Heart left ventricle (tissue), 16 donors: ENCODE measurements around the gene HSH2D. TPM values are rescaled to one million over a fixed set of nuclear protein-coding genes. Genes with fewer than 3 reads are reported as not detected.

Experiments
- ATAC-seq, 4 donors: fragments of 200-7000 bp; cut with Tn5 transposase; one replicate each; pipeline ENCODE4 v1.9.1; 2020 to 2022; ENCODE audit warnings: moderate library complexity in 4 of 4, mild to moderate bottlenecking in 3 of 4, moderate number of reproducible peaks in 1 of 4
- DNase-seq, 5 donors: peaks; one replicate each; pipeline ENCODE4 v3.0.0-alpha.2; 2020
- H3K27ac ChIP-seq, 12 donors: fragments of 200-600 bp; sonication (generic) in 4 of 12; one replicate each; pipeline versions ENCODE4 v1.5.0 to v1.8.0; 2016 to 2022; ENCODE audit warnings: mild to moderate bottlenecking in 2 of 12
- H3K27me3 ChIP-seq, 9 donors: fragments of 200-600 bp; sonication (generic) in 2 of 9; one replicate each; pipeline versions ENCODE4 v1.5.1 to v1.8.0; 2016 to 2022; ENCODE audit warnings: mild to moderate bottlenecking in 3 of 9
- H3K36me3 ChIP-seq, 9 donors: fragments of 200-600 bp; sonication (generic) in 2 of 9; one replicate each; pipeline versions ENCODE4 v1.5.0 to v1.8.0; 2018 to 2022; ENCODE audit warnings: mild to moderate bottlenecking in 2 of 9
- H3K4me1 ChIP-seq, 12 donors: fragments of 200-600 bp; sonication (generic) in 4 of 12; one replicate each; pipeline versions ENCODE4 v1.5.0 to v1.8.0; 2016 to 2022; ENCODE audit warnings: mild to moderate bottlenecking in 3 of 12
- H3K4me3 ChIP-seq, 12 donors: fragments of 200-600 bp; sonication (generic) in 4 of 12; one replicate each; pipeline versions ENCODE4 v1.5.0 to v1.8.0; 2017 to 2022; ENCODE audit warnings: mild to moderate bottlenecking in 9 of 12, moderate library complexity in 4 of 12
- H3K9me3 ChIP-seq, 12 donors: fragments of 200-600 bp; sonication (generic) in 4 of 12; one replicate each; pipeline versions ENCODE4 v1.5.0 to v1.8.0; 2016 to 2022; ENCODE audit warnings: mild to moderate bottlenecking in 1 of 12
- POLR2A ChIP-seq, 2 donors: fragments of 450-650 bp; IDR thresholded peaks; one replicate each; pipeline ENCODE4 v1.6.1; 2017; ENCODE audit warnings: antibody characterized with exemption in 2 of 2, mild to moderate bottlenecking in 2 of 2, moderate library complexity in 2 of 2
- WGBS, 4 donors: extraction: QIAGEN DNeasy Blood & Tissue Kit in 2 of 4; methylation state at CpG; one replicate each; pipeline versions ENCODE4 v1.1.5 to v1.1.7; 2013 to 2018; 5-methylcytosine and 5-hydroxymethylcytosine counted together
- intact Hi-C, 10 donors: fragments of 100-400 bp; cut with DNase I; formaldehyde crosslinking; loops; one replicate each; pipeline versions ENCODE4 v1.11.1 to v1.14.2; 2022
- polyA plus RNA-seq, 2 donors: library from polyadenylated mRNA; stranded (reverse); fragments of 200-250 nt; gene quantifications; one replicate each; pipeline ENCODE4 v1.2.3, GENCODE V29; 2013
- total RNA-seq, 9 donors: library from RNA; depleted of rRNA in 2 of 9; stranded (reverse); fragments of >200 nt in 2 of 9; fragmentation: NEBNext Ultra II Directional in 3 of 9; extraction: Animal tissue kit (Norgen Biotek cat#: 25700) in 3 of 9; gene quantifications; one replicate each; pipeline versions ENCODE4 v1.1.0 to v1.2.4, GENCODE V29; 2016 to 2023
- TF ChIP-seq, protein P1 (sequence below), 12 donors: fragments of 200-600 bp; sonication (generic) in 4 of 12; IDR thresholded peaks; one replicate each; pipeline versions ENCODE4 v1.5.0 to v1.8.0; 2018 to 2022; ENCODE audit warnings: antibody characterized with exemption in 12 of 12, mild to moderate bottlenecking in 5 of 12
- donor health status: ischemic (EF 13 %, LVEDD 7.1; RV severe dilation, severe dysfunction).
- donor health status: healthy with polysubstance abuse.
- donor health status: DM: no; HTN: yes; CAD: no.
- donor health status: DM: no; HTN: no; CAD: no.
- donor health status: ischemic (EF 25% LVEDD 6.9; RV normal size, moderate dysfunction).
- donor health status: ischemic (EF 25% LVEDD 5.7; RV mildly dilated, moderate dysfunction).
- donor health status: healthy.
- donor health status: DM: yes; HTN: yes; CAD: no.
- donor health status: ischemic (EF 35%, LVEDD 5.7; RV mildly dilated, moderate dysfunction).
- donor health status: nonischemic (EF 11% LVEDD 7.7; RV severe dilation, severe dysfunction).
- donor health status: DM: yes; HTN: yes; CAD: no.
- donor health status: PGD.
- donor health status: ischemic (EF 29% LVEDD 5.4; RV normal size, mild dysfunction).
- donor health status: nonischemic (EF 23%, LVEDD 6.1; RV moderate dilation, normal function).

Gene HSH2D
- total and polyA plus RNA-seq, 11 donors, result 0.12 to 1.8 (median 0.30) TPM; not detected in 4

DNA sequence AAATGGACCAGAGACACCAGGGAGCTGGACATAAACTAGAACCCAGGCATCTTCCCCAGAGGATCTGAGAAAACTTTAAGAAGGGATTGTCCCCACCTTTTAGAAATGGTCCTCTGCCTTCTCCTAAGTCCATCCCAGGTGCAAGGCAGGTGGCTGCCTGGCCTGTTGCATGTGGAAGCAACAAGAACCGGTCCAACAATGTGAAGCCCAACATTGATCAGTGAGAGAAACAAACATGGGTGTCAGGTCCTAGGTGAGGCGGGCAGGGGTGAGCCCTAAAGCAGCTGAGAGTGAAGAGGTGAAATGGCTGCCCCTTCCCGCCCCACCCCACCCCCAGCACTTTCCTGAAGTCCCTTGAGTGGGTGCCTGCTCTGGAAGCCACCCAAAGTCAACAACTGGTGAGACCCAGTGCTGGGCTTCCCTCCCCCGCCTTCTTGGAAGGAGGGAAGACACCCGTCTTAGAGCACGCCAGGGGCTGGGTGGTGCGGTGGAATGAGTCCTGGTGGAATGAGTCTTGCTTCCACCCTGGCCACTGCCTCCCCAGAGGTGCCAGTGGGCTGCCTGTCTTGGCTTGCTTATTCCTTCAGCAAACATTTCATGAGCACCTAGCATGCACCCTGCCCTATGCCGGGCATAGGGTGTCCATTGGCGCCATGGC is 55.9 kb downstream of the HSH2D start:
- ATAC-seq, result no peak
- WGBS, 4 donors, result 84 to 94% (median 87%) methylated on average over 8 to 9 of the region's 9 CpGs
- Histone ChIP-seq H3K27me3 (no peaks in the 10 kb centered on the region), H3K4me3 (peak overlapping the region in 1 of 12 donors; percentile 78), H3K36me3 (peaks cover 0 to 38% (median 27%) of the 10 kb centered on the region in 9 donors), H3K9me3 (no peaks in the 10 kb centered on the region), H3K27ac (no peak overlapping the region), H3K4me1 (peaks cover 4 to 36% (median 22%) of the 10 kb centered on the region in 12 donors)
- DNase-seq, result no peak
- intact Hi-C loops, result loop anchor here in 1 of 10 donors (10.0 kb wide), 1 partner anchor 995 kb away; the partner anchor contains the start of gene NOTCH3
- TF ChIP-seq POLR2A (IDR thresholded peaks at IDR 0.05), result no peak
- TF ChIP-seq, protein P1, sequence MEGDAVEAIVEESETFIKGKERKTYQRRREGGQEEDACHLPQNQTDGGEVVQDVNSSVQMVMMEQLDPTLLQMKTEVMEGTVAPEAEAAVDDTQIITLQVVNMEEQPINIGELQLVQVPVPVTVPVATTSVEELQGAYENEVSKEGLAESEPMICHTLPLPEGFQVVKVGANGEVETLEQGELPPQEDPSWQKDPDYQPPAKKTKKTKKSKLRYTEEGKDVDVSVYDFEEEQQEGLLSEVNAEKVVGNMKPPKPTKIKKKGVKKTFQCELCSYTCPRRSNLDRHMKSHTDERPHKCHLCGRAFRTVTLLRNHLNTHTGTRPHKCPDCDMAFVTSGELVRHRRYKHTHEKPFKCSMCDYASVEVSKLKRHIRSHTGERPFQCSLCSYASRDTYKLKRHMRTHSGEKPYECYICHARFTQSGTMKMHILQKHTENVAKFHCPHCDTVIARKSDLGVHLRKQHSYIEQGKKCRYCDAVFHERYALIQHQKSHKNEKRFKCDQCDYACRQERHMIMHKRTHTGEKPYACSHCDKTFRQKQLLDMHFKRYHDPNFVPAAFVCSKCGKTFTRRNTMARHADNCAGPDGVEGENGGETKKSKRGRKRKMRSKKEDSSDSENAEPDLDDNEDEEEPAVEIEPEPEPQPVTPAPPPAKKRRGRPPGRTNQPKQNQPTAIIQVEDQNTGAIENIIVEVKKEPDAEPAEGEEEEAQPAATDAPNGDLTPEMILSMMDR (IDR thresholded peaks at IDR 0.05), result no peak

DNA sequence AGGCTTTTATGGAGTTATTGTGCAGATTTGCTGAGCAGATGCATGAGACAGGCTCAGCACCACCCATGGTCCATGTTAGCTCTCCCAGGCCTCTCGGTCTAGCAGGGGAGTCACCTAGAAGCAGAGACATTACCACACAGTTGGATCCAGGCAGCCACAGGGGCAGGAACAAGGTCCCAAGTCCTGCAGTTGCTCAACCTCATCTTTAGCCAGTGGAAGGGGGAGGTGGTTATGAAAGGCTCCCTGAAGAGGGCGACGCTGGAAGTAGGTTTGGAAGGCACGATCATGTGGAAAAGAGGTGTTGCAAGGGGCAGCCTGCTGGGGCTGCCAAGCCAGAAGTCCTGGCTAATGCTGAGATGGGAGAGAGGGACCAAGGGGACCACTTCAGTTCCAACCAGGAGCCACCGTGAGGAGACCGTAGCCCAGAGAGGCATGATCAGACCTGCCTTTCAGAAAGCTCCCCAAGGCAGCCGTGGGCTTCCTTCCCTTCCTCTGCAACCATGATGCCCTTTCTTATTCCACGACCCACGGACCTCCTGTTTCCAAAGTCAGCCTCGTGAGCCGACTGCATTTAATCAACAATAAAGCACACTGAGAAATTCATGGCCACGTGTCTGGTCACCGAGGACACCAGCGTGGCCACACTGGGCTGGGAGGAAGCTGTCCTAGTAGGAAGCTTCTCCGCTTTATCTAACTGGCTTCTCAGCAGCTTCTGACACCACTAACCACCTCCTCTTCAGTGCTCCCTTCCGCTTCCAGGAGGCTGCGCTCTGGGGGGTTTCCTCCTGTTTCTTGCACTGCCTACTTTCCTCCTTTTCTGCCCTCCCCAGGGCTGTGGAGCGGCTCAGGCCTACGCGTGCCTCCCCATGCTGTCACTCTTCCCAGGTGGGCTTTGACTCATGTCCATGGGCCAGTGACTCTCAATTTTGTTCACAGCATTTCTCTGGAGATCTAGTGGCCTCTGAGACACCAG is 56.8 kb downstream of the HSH2D start:
- ATAC-seq (no peak), DNase-seq (no peak)
- TF ChIP-seq, protein P1 (IDR thresholded peaks at IDR 0.05), result no peak
- no peak for TF ChIP-seq POLR2A (IDR thresholded peaks at IDR 0.05)
- H3K4me3 ChIP-seq, result no peak overlapping the region
- WGBS, 4 donors, result 78 to 81% (median 81%) methylated on average over 20 of the region's 20 CpGs
- H3K36me3 ChIP-seq, result peaks cover 0 to 44% (median 34%) of the 10 kb centered on the region in 9 donors
- H3K4me1 ChIP-seq, result peaks cover 4 to 41% (median 23%) of the 10 kb centered on the region in 12 donors
- H3K27ac ChIP-seq, result no peak overlapping the region
- intact Hi-C loops, result no loop called here
- H3K27me3 ChIP-seq, result no peaks in the 10 kb centered on the region
- H3K9me3 ChIP-seq, result no peaks in the 10 kb centered on the region

DNA sequence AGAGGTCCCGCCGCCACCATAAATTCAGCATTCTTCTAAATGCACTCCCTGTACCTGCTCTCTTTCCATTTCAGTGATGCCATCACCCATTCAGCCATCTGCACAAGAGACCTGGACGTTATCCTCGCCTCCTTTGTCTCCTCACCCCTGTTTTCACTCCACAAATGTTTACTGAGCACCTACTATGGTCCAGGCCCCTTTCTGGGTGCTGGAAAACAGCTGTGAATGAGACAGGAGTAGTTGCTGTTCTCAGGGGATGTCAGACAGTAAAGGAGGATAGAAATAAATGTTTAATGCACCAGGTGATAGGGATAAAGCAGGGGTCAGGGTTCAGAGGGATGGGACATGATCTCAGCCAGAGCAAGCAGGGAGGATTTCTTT is 57.5 kb downstream of the HSH2D start:
- ATAC-seq (no peak), DNase-seq (no peak)
- Histone ChIP-seq H3K4me1 (peaks cover 10 to 47% (median 28%) of the 10 kb centered on the region in 12 donors), H3K9me3 (no peaks in the 10 kb centered on the region), H3K4me3 (no peak overlapping the region), H3K27ac (no peak overlapping the region), H3K27me3 (no peaks in the 10 kb centered on the region), H3K36me3 (peaks cover 0 to 50% (median 41%) of the 10 kb centered on the region in 9 donors)
- intact Hi-C loops, result no loop called here
- TF ChIP-seq, protein P1 (IDR thresholded peaks at IDR 0.05), result no peak
- no peak for TF ChIP-seq POLR2A (IDR thresholded peaks at IDR 0.05)
- WGBS, 4 donors, result 85 to 91% (median 89%) methylated on average over 4 of the region's 4 CpGs
